DMS153 treated with DMSO at 0.1 percent for 48 hours (cell line): ENCODE data around the gene SMG1.

Source experiments
- DNase-seq: peaks from one replicate; lab custom pipeline; 2025; ENCODE audit not compliant: unreplicated experiment; lab: John Stamatoyannopoulos, UW

The SMG1 gene

GRCh38 chr16:18853694-18854093 is 72.5 kb downstream of the SMG1 start:
- no peak for DNase-seq

GRCh38 chr16:18852647-18853046 is 73.6 kb downstream of the SMG1 start:
- no peak for DNase-seq

GRCh38 chr16:18846416-18846815 is 79.8 kb downstream of the SMG1 start:
- DNase-seq: no peak

GRCh38 chr16:18842565-18842964 is 83.6 kb downstream of the SMG1 start:
- DNase-seq: no peak

GRCh38 chr16:18841833-18842525 is 84.2 kb downstream of the SMG1 start:
- DNase-seq: no peak

GRCh38 chr16:18839555-18839954 is 86.7 kb downstream of the SMG1 start:
- DNase-seq: no peak

GRCh38 chr16:18836702-18837101 is 89.5 kb downstream of the SMG1 start:
- DNase-seq: no peak

- DNase-seq: no peak
Observed at GRCh38 chr16:18834864-18835263, 91.3 kb downstream of the SMG1 start.

- DNase-seq: no peak
Observed at GRCh38 chr16:18833707-18834505, 92.3 kb downstream of the SMG1 start.

- no peak for DNase-seq
Observed at GRCh38 chr16:18832613-18833012, 93.6 kb downstream of the SMG1 start.

GRCh38 chr16:18832006-18832405 is 94.2 kb downstream of the SMG1 start:
- no peak for DNase-seq

- no peak for DNase-seq
Observed at GRCh38 chr16:18829251-18829650, 97.0 kb downstream of the SMG1 start.

- DNase-seq: no peak
Observed at GRCh38 chr16:18827890-18828289, 98.3 kb downstream of the SMG1 start.

GRCh38 chr16:18816286-18816685 is 109.9 kb downstream of the SMG1 start:
- no peak for DNase-seq

- DNase-seq: no peak
Observed at GRCh38 chr16:18811925-18812324, 114.3 kb downstream of the SMG1 start.

GRCh38 chr16:18809165-18809564 is 117.0 kb downstream of the SMG1 start:
- no peak for DNase-seq

- DNase-seq: no peak
Observed at GRCh38 chr16:18805257-18805773, 120.9 kb downstream of the SMG1 start.

- no peak for DNase-seq
Observed at GRCh38 chr16:18804540-18804939, 121.7 kb downstream of the SMG1 start.

- no peak for DNase-seq
Observed at GRCh38 chr16:18803569-18804462, 122.4 kb downstream of the SMG1 start.

- DNase-seq: no peak
Observed at GRCh38 chr16:18802767-18803343, 123.4 kb downstream of the SMG1 start.
